Vagina (tissue), 2 donors: ENCODE measurements around the gene PHF21B. TPM values are rescaled to one million over a fixed set of nuclear protein-coding genes. Genes with fewer than 3 reads are reported as not detected.

Experiments used
- DNase-seq, 2 donors: peaks; one replicate each; pipeline ENCODE4 v3.0.0-alpha.2; 2017; ENCODE audit errors: extremely low spot score in 2 of 2
- H3K27ac ChIP-seq: fragments of 200-600 bp; sonication (generic); one replicate; pipeline ENCODE4 v1.5.1; 2019
- H3K27me3 ChIP-seq: fragments of 200-600 bp; sonication (generic); one replicate; pipeline ENCODE4 v1.5.1; 2019
- H3K36me3 ChIP-seq, 2 donors: fragments of 200-600 bp; sonication (generic); one replicate each; pipeline ENCODE4 v1.5.1; 2017 to 2019
- H3K4me1 ChIP-seq: fragments of 200-600 bp; sonication (generic); one replicate; pipeline ENCODE4 v1.5.1; 2019
- H3K4me3 ChIP-seq, 2 donors: fragments of 200-600 bp; sonication (generic); 1 replicate in 1 of 2; 2 replicates in 1 of 2; pipeline ENCODE4 v1.5.1; 2016 to 2019
- H3K9me3 ChIP-seq: fragments of 200-600 bp; sonication (generic); one replicate; pipeline ENCODE4 v1.5.1; 2019
- CTCF ChIP-seq, 3 experiments: fragments of 450-650 bp in 2 of 3; fragments of 200-600 bp in 1 of 3; sonication (generic) in 1 of 3; IDR thresholded peaks; one replicate each; pipeline ENCODE4 v1.5.1; 2017 to 2019; ENCODE audit warnings: antibody characterized with exemption in 3 of 3, mild to moderate bottlenecking in 2 of 3, moderate library complexity in 2 of 3
- POLR2A ChIP-seq, 2 donors: fragments of 450-650 bp; IDR thresholded peaks; one replicate each; pipeline ENCODE4 v1.6.1; 2017; ENCODE audit warnings: antibody characterized with exemption in 2 of 2, mild to moderate bottlenecking in 2 of 2, moderate library complexity in 2 of 2
- POLR2AphosphoS5 ChIP-seq, 2 donors: sonication (generic); formaldehyde crosslinking; IDR thresholded peaks; one replicate each; pipeline ENCODE4 v1.9.0; 2017; ENCODE audit warnings: antibody characterized with exemption in 2 of 2, mild to moderate bottlenecking in 2 of 2, low read depth in 1 of 2; ENCODE audit not compliant: insufficient read depth in 1 of 2
- intact Hi-C: fragments of 100-400 bp; cut with DNase I; formaldehyde crosslinking; loops from one replicate; pipeline ENCODE4 v1.15.1; 2023
- total RNA-seq: library from RNA; depleted of rRNA; stranded (reverse); fragments of >200 nt; gene quantifications from one replicate; pipeline ENCODE4 v1.2.3, GENCODE V29; 2016

The PHF21B gene
- total RNA-seq, 1 donor from 2014 or later, result 2.2 TPM

- H3K27me3 ChIP-seq, result no peaks in the 10 kb centered on the region
- TF ChIP-seq CTCF (IDR thresholded peaks at IDR 0.05) (no peak), POLR2AphosphoS5 (IDR thresholded peaks at IDR 0.05; ENCODE audit: insufficient read depth in 1 of 2, low read depth in 1 of 2) (no peak), POLR2A (IDR thresholded peaks at IDR 0.05) (no peak)
- intact Hi-C loops, result no loop called here
Observed at GRCh38 chr22:44944883-44945601, 64.8 kb downstream of the PHF21B start.

GRCh38 chr22:44943701-44944324, 66.0 kb downstream of the PHF21B start:
- H3K4me1 ChIP-seq, result peaks cover 14% of the 10 kb centered on the region
- H3K36me3 ChIP-seq, result no peaks in the 10 kb centered on the region
- no peak for DNase-seq
- no peak overlapping the region for H3K27ac ChIP-seq
- no peak overlapping the region for H3K4me3 ChIP-seq
- H3K9me3 ChIP-seq, result no peaks in the 10 kb centered on the region
- TF ChIP-seq POLR2AphosphoS5 (IDR thresholded peaks at IDR 0.05; ENCODE audit: insufficient read depth in 1 of 2, low read depth in 1 of 2), result no peak
- no peak for TF ChIP-seq CTCF (IDR thresholded peaks at IDR 0.05)
- no peak for TF ChIP-seq POLR2A (IDR thresholded peaks at IDR 0.05)
- intact Hi-C loops, result no loop called here
- no peaks in the 10 kb centered on the region for H3K27me3 ChIP-seq

More at GRCh38 chr22:44944883-44945601, 64.8 kb downstream of the PHF21B start:
- Histone ChIP-seq H3K36me3 (no peaks in the 10 kb centered on the region), H3K4me1 (peaks cover 14% of the 10 kb centered on the region), H3K9me3 (no peaks in the 10 kb centered on the region), H3K4me3 (no peak overlapping the region), H3K27ac (no peak overlapping the region)
- no peak for DNase-seq

GRCh38 chr22:44942979-44943700, 66.7 kb downstream of the PHF21B start:
- Histone ChIP-seq H3K27ac (no peak overlapping the region), H3K4me1 (peaks cover 14% of the 10 kb centered on the region), H3K9me3 (no peaks in the 10 kb centered on the region), H3K27me3 (no peaks in the 10 kb centered on the region), H3K36me3 (no peaks in the 10 kb centered on the region), H3K4me3 (no peak overlapping the region)
- intact Hi-C loops, result no loop called here
- DNase-seq, result no peak
- TF ChIP-seq CTCF (IDR thresholded peaks at IDR 0.05), result no peak
- TF ChIP-seq POLR2AphosphoS5 (IDR thresholded peaks at IDR 0.05; ENCODE audit: insufficient read depth in 1 of 2, low read depth in 1 of 2), result no peak
- no peak for TF ChIP-seq POLR2A (IDR thresholded peaks at IDR 0.05)

GRCh38 chr22:44942056-44942455, 67.7 kb downstream of the PHF21B start:
- DNase-seq, result no peak
- no peaks in the 10 kb centered on the region for H3K9me3 ChIP-seq
- peaks cover 14% of the 10 kb centered on the region for H3K4me1 ChIP-seq
- TF ChIP-seq POLR2AphosphoS5 (IDR thresholded peaks at IDR 0.05; ENCODE audit: insufficient read depth in 1 of 2, low read depth in 1 of 2) (no peak), CTCF (IDR thresholded peaks at IDR 0.05) (no peak), POLR2A (IDR thresholded peaks at IDR 0.05) (no peak)
- H3K4me3 ChIP-seq, result no peak overlapping the region
- H3K27ac ChIP-seq, result no peak overlapping the region
- H3K27me3 ChIP-seq, result no peaks in the 10 kb centered on the region
- H3K36me3 ChIP-seq, result no peaks in the 10 kb centered on the region
- intact Hi-C loops, result no loop called here
